GM18507 (cell line): ENCODE results near the gene FAAH.

Experiments
- DNase-seq: peaks from one replicate; pipeline ENCODE4 v3.0.0; 2011; ENCODE audit warnings: low read depth; ENCODE audit not compliant: insufficient read length; ENCODE audit errors: extremely low spot score
- FAIRE-seq: peaks from 2 replicates; lab custom pipeline; 2011; peaks lifted over from hg19 to GRCh38; lab: Jason Lieb, UNC

Gene FAAH

DNA sequence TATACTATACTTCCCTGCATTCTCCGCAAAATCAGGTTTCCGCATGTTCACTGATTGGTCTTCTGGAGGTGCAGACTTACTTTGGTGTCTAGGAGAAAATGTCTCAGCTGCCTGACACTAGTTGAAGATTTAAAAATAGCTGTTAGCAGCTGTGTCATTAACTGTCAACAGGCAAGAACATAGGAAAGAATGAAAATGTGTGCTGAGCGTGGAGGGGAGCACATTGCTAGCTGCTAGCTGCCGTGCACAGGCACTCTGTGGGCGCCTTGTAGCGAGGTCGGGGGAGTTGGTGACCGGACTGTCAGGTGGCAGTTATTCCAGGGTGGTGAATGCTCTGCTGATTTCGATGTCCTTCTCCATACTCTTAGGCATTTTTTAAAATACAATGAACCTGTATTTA lies 5.2 kb downstream of the FAAH start:
- FAIRE-seq (no peak), DNase-seq (no peak)

GRCh38 chr1:46400421-46400820 lies 6.3 kb downstream of the FAAH start:
- no peak for FAIRE-seq
- no peak for DNase-seq

GRCh38 chr1:46401154-46401913 lies 7.2 kb downstream of the FAAH start:
- DNase-seq (no peak), FAIRE-seq (no peak)

DNA sequence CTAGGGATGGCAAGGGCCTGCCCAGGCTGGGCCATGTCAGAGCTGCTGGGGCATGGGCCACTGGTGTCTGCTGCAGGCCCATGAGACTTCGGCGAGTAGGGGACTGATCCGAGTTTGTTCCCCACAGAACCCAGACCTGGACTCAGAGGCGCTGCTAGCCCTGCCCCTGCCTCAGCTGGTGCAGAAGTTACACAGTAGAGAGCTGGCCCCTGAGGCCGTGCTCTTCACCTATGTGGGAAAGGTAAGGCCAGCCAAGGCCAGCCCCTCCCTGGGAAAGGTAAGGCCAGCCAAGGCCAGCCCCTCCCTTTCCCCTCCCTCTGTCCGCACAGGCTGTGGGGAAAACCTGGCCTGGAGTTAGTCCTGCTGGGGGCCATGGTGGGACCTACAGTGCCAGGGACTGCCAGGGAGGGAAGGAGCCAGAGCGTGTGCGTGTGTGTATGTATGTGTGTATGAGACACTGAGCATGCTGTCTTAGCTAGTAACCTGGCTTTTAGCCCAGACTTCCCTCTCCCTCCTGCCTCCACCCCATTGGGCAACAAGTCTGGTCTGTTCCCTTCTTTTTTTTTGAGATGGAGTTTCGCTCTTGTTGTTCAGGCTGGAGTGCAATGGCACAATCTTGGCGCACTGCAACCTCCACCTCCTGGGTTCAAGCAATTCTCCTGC lies 8.0 kb downstream of the FAAH start:
- no peak for DNase-seq
- FAIRE-seq = no peak

DNA sequence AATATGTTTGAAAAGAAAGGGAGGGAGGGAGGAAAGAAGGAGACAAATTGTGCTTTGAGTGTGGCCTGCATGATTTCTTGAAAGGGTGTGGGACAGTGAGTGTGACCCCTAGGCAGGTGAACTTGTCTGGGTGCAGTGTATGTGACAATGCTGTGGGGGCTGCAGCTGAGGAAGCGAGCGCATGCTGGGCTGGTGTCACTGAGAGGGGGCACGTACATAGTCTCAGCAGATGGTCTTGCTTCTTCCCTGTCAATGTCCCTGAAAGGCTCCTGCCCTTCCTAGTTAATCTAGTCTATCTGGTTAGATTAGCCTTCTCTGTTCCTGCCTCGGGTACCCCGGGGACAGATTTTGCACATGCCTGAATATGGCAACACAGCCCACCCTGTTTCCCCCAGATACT lies 9.8 kb downstream of the FAAH start:
- DNase-seq (no peak), FAIRE-seq (no peak)

DNA sequence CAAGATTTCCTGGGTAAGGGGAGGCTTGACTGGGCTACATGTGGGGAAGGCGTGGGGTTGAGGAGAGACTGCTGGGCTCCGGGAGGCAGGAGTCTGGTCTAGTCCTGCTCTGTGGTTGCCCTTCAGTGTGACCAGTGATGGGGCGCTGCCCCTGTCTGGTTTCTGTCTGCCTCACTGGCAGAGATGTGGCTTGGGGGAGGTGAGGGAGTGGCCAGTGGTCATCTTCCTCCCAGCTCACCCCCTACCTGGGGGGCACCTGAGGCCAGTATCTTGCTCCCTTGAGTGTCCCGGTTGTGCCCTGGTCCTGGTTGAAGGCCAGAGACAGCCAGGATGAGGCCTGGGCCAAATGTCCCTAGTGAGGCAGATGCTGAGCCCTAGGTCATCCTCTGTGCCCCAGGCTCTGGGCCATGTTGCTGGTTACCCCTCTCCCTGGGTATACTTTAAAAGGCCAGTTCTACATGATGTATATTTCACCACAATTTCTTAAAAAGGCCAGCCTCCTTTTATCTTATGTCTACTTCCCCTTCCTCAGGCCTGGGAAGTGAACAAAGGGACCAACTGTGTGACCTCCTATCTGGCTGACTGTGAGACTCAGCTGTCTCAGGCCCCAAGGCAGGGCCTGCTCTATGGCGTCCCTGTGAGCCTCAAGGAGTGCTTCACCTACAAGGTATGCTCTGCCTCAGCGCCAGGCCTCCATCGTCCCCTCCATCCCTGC lies 10.5 kb downstream of the FAAH start:
- FAIRE-seq (no peak), DNase-seq (no peak)

DNA sequence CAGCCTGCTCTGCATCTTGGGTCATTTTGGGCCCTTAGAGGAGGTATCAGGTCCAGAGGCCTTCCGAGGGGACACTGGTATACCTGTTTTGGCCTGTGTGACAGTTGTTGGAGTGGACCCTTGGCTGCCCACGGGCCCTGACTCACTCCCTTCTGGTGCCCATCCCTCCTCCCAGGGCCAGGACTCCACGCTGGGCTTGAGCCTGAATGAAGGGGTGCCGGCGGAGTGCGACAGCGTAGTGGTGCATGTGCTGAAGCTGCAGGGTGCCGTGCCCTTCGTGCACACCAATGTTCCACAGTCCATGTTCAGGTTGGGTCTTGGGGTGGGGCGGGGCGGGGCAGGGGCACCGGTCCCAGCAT lies 11.1 kb downstream of the FAAH start:
- FAIRE-seq (no peak), DNase-seq (no peak)

DNA sequence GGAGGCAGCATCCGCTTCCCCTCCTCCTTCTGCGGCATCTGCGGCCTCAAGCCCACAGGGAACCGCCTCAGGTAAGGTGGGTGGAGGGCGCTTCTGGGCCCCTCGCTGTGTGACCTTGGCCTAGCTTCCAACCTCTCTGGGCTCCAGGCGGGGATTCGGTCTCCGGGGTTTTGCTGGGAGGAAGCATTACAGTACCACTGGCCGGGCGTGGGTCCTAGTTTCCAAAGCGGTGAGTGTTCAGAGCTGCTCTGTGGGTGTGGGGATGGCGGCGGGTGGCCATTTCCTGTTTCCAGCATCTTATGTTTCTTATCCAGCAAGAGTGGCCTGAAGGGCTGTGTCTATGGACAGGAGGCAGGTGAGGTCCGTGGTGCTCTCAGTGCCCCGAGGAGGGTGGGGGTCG lies 11.6 kb downstream of the FAAH start:
- DNase-seq (no peak), FAIRE-seq (no peak)

DNA sequence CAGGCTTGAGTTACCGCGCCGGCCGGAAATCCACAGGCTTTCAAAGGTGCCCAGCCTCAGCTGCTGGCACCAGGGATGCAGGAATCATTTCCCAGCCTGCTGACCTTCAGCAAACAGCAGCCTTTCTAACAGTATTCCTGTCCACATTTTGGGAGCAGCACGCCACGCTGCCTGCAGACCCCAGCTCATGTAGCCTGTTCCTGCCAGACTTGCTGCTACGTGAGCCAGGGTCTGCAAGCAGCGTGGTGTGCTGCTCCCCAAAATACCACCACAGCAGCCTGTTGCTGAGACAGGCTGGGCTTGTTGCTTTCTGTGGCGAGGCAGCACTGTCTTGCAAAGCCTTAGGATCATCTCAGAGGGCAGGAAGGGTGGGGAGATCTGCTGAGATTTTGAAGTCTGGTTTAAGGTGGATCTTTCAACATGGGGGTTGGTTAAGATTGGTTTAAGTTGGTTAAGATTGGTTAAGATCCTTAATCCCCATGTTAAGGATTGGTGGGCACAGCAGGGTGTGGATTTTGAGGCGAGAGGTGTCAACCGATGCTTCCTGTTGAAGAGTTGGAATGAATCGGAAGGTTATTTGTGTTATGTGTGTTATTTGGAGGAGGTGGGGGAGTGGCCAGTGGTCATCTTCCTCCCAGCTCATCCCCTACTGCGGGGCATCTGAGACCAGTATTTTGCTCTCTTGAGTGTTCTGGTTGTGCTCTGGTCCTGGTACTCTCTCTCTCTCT lies 12.9 kb downstream of the FAAH start:
- no peak for FAIRE-seq
- DNase-seq = no peak

- FAIRE-seq (no peak), DNase-seq (no peak)
Observed at GRCh38 chr1:46407636-46408035, 13.5 kb downstream of the FAAH start.

DNA sequence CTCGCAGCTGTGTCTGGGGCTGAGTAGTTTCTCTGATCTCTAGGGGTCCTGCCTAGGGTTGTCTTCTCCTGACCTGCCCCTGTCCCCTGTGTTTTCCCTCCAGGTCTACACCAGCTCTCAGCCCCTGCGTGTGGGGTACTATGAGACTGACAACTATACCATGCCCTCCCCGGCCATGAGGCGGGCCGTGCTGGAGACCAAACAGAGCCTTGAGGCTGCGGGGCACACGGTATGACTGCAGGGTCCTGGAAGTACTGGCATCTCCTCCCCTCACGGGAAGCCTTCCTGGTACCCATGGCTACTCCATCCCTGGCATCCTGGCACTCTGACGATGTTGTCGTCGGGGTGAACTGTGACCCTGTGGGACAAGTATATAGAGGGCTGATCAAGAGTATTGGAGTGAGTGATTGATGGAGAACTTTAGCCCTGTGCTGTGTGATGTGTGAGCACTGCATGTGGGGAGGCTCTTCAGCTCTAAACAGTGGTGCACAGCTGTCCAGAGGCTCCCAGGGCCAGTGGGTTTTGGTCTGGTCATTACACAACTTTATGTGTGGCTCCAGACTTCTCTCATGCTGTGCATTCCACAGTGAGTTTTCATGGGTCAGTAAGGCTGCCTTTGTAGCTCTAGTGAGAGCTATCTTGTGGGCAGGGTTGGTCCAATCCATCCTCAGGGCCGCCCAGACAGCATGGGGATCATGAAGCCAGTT lies 14.4 kb downstream of the FAAH start:
- no peak for FAIRE-seq

GRCh38 chr1:46409063-46409372 lies 14.9 kb downstream of the FAAH start:
- FAIRE-seq (no peak), DNase-seq (no peak)

More for the DNA sequence above, 14.4 kb downstream of the FAAH start:
- no peak for DNase-seq

DNA sequence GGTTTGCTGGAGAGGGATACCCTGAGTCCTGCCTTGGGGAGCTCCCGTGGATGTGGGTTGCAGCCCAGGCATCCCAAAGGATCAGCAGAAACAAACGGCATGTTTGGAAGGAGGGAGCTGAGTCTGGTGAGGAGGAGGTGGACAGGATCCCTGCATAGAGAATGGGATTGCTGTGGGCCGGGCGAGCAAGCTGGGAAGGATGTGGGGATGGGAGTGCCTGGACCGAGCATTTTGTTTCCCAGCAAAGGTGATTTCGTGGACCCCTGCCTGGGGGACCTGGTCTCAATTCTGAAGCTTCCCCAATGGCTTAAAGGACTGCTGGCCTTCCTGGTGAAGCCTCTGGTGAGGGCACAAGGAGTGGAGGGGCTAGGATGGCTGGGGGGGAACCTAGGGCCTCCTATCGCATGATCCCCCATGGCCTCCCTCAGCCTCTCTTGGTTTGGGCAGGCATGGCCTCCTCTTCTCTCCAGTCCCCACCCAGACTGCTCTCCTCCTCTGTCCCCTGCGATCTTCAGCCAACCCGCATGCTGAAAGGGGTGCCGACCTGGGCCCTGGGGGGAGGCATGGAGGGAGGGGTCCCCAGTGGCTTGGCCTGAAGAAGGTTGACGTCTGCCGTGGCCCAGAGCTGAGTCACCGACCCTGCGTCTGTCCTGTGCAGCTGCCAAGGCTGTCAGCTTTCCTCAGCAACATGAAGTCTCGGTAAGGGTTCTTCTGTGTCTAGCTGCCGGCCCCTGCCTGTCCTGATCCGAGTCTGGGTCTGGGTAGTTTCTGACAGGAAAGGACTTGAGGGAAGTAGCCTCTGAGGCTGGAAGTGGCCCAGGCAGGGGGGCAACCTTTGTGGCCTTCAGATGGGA lies 16.3 kb downstream of the FAAH start:
- FAIRE-seq (no peak), DNase-seq (no peak)

DNA sequence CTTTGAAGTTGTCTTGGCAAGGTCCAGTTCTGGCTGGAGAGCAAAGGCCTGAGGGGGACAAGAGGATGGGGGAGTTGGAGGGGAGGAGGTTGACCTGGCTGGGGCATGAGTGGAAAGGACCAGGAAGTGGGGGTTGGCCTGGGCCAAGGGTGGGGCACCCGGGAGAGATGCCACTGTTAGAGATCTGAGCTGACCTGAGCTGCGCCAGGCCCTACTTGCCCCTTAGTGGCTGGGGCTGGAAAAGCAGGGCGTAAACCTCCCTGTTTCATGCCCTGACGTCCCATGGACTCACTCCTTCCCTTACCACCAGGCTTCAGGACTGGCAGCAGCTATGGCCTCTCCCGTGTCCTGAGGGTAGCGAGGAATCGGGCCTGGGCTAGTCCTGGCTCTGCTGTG lies 16.9 kb downstream of the FAAH start:
- DNase-seq (no peak), FAIRE-seq (no peak)

GRCh38 chr1:46411601-46412341 lies 17.7 kb downstream of the FAAH start:
- FAIRE-seq = no peak
- DNase-seq = no peak

DNA sequence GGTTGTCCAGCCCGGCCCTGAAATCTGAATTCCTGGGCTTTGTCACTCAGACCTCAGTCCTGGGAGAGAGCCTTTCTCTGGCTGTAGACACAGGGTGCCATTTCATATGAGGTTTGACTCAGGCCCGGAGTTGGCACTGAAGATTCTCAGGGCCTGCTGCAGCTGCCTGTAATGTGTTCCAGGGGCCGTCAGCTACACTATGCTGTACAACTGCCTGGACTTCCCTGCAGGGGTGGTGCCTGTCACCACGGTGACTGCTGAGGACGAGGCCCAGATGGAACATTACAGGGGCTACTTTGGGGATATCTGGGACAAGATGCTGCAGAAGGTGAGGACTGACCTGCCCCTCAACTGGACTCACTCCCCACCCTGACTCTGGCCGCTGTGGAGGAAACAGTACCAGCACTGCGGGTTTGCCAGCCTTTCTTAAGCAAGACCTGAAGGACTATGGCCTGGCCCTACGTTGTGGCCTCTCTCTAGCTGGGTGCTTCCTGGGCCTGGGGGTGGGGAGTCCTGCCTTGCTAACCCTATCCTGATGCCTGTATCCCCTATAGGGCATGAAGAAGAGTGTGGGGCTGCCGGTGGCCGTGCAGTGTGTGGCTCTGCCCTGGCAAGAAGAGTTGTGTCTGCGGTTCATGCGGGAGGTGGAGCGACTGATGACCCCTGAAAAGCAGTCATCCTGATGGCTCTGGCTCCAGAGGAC lies 18.9 kb downstream of the FAAH start:
- FAIRE-seq (no peak), DNase-seq (no peak)

DNA sequence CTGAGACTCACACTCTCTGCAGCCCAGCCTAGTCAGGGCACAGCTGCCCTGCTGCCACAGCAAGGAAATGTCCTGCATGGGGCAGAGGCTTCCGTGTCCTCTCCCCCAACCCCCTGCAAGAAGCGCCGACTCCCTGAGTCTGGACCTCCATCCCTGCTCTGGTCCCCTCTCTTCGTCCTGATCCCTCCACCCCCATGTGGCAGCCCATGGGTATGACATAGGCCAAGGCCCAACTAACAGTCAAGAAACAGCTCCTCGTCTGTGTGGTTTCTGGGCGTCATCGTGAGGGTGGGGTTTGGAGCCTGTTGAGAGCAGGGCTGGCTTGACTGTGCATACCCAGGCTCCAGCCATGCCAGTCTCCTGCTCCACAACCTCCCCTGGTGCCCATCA lies 19.5 kb downstream of the FAAH start:
- DNase-seq = peak; percentile 28
- FAIRE-seq = peak; percentile 50

GRCh38 chr1:46415514-46415913 lies 21.4 kb downstream of the FAAH start:
- FAIRE-seq = no peak
- DNase-seq = no peak
